GM23248 (cell line): ENCODE data around the gene TMPRSS5.

Experiments used
- EZH2 ChIP-seq: fragments of 200-600 bp; sonication (generic); IDR thresholded peaks from 2 replicates; pipeline ENCODE4 v1.6.1; 2018; ENCODE audit warnings: antibody characterized with exemption, mild to moderate bottlenecking; ENCODE audit not compliant: insufficient read depth, poor library complexity, severe bottlenecking
- EZH2phosphoT487 ChIP-seq: fragments of 200-600 bp; sonication (generic); IDR thresholded peaks from 2 replicates; pipeline ENCODE4 v1.6.1; 2018; ENCODE audit warnings: antibody characterized with exemption, moderate library complexity, mild to moderate bottlenecking, low read depth; ENCODE audit not compliant: insufficient read depth

GRCh38 chr11:113685654-113686359, 20.3 kb downstream of the TMPRSS5 start:
- TF ChIP-seq EZH2 (no peak), EZH2phosphoT487 (no peak)
